DMS79 (cell line): Measurements from ENCODE around the gene DEFB125.
"Not testable (repeated sequence)": the region's sequence is repeated elsewhere in the genome, so short reads cannot be mapped to it uniquely, and the experiment has no call there.

ENCODE experiments used
- DNase-seq: peaks from one replicate; lab custom pipeline; 2025; lab: John Stamatoyannopoulos, UW

Gene DEFB125

GRCh38 chr20:87401-87800, at the start of gene DEFB125:
DEFB125 (plus strand) TSS chr20:87672; CDS start chr20:87710, 38 bp downstream.
- DNase-seq: no peak

DNA sequence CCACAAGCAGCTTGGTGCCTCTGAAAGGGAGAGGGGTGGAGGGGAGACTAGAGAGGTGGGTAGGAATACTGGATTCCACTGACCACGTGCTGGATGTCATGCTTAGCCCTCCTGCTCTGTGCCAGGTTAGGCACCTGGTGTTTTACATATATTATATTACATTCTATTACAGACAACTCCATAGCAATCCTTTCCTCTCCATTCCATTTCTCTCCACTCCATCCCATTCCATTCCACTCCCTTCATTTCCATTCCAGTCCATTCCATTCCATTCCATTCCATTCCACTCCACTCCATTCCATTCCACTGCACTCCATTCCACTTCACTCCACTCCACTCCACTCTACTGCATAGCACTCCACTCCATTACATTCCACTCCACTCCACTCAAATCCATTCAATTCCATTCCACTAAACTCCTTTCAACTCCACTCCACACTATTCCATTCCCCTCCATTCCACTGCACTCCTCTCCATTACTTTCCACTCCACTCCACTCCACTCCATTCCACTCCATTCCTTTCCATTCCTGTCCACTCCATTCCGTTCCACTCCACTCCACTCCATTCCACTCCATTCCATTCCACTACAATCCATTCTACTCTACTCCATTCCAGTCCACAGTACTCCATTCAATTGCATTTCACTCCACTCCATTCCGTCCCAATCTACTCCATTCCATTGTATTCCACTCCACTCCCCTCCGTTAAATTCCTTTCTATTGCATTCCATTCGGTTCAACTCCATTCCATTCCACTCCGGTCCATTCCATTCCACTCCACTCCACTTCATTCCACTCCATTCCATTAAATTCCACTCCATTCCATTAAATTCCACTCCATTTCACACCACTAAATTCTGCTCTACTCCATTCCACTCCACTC, 27.2 kb upstream of the DEFB125 start:
- DNase-seq: no peak

- no peak for DNase-seq
These were observed 26.2 kb upstream of the DEFB125 start for GRCh38 chr20:61230-61629.

DNA sequence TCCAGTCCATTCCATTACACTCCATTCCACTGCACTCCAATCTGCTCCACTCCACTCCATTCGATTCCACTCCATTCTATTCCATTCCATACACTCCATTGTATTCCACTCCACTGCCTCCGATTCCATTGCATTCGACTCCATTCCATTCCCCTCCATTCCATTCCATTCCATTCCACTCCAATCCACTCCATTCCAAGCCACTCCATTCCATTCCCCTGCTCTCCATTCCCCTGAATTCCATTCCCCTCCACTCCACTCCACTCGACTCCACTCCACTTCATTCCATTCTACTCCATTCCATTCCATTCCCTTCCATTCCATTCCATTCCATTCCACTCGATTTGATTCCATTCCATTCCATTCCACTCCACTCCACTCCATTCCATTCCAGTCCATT, 25.7 kb upstream of the DEFB125 start:
- DNase-seq: no peak

- DNase-seq: no peak
These were observed 25.0 kb upstream of the DEFB125 start for GRCh38 chr20:62487-62886.

- no peak for DNase-seq
These were observed 23.4 kb upstream of the DEFB125 start for GRCh38 chr20:64026-64603.

DNA sequence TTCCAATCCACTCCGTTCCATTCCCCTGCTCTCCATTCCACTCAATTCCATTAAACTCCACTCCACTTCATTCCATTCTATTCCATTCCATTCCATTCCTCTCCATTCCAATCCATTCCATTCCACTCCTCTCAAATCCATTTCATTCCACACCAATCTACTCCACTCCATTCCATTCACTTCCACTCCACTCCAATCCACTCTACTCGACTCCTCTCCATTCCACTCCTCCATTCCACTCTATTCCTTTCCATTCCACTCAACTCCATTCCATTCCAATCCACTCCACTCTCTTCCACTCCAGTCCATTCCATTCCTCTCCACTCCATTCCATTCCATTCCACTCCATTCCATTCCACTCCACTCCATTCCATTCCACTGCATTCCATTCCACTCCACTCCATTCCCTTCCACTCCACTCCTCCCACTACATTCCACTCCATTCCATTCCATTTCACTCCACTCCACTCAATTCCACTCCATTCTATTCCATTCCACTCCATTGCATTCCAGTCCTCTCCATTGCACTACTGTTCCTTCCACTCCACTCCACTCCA, 22.6 kb upstream of the DEFB125 start:
- no peak for DNase-seq

- no peak for DNase-seq
These were observed 10.2 kb upstream of the DEFB125 start for GRCh38 chr20:77231-77630.

- DNase-seq: no peak
These were observed 9.1 kb upstream of the DEFB125 start for GRCh38 chr20:78338-78737.

- no peak for DNase-seq
These were observed 7.9 kb upstream of the DEFB125 start for GRCh38 chr20:79565-79964.

DNA sequence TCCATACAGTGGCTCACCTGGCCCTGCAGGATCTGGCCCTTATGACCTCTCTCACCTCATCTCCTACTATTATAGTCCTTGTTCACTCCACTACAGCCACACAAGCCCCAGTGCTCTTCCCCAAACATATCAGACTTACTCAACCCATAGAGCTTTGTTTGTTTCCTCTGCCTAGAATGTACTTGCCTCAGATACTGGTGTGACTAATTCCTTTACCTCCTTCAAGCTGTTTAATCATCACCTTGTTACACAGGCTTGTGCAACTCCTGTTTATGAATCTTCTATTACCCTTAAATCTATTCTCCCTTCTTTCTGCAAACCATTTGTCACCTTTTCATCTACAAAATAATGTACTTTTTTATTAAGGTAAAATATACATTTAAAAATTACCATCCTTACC, 3.2 kb downstream of the DEFB125 start:
- DNase-seq: no peak

- DNase-seq: no peak
These were observed 6.2 kb downstream of the DEFB125 start for GRCh38 chr20:93641-94040.

- DNase-seq: no peak
These were observed 7.7 kb downstream of the DEFB125 start for GRCh38 chr20:95215-95614.

DNA sequence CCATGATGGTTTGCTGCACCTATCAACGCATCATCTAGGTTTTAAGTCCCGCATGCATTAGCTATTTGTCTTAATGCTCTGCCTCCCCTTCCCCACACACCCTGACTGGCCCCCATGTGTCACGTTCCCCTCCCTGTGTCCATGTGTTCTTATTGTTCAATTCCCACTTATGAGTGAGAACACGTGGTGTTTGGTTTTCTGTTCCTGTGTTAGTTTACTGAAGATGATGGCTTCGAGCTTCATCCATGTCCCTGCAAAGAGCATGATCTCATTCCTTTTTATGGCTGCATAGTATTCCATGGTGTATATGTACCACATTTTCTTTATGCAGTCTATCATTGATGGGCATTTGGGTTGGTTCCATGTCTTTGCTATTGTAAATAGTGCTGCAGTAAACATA, 10.2 kb downstream of the DEFB125 start:
- not testable (repeated sequence) for DNase-seq

GRCh38 chr20:101975-102374, 14.5 kb downstream of the DEFB125 start:
- DNase-seq: no peak

DNA sequence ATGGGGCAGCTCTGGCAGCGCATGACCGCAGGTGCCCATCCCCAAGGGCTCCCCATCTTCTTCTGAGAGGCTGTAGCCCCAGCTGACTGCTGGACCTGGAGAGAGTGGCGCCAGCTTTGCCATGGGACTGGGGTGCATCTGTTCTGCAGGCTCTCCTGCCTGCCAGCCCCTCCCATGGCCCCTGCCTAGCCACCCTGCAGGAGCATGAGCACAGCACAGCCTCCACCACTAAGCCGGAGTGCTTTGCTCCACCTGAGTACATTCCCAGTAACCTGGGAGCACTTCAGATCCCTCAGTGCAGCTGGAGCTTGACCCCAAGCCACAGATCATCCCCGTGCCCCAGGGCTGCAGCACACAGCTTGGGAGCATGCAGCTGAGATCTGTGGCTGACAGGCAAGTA, 16.0 kb downstream of the DEFB125 start:
- DNase-seq: no peak

DNA sequence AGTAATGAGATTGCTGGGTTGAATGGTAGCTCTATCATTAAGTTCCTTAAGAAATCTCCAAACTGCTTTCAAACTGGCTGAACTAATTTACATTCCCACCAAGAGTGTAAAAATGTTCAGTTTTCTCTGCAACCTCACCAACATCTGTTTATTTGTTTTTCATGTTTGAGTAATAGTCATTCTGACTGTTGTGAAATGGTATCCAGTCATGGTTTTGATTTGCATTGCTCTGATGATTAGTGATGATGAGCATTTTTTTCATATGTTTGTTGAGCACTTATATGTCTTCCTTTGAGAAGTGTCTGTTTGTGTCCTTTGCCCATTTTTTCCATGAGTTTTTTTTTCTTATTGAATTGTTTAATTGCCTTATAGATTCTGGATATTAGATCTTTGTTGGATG, 24.9 kb downstream of the DEFB125 start:
- DNase-seq: no peak

- DNase-seq: no peak
These were observed 30.0 kb downstream of the DEFB125 start for GRCh38 chr20:117518-117917.

DNA sequence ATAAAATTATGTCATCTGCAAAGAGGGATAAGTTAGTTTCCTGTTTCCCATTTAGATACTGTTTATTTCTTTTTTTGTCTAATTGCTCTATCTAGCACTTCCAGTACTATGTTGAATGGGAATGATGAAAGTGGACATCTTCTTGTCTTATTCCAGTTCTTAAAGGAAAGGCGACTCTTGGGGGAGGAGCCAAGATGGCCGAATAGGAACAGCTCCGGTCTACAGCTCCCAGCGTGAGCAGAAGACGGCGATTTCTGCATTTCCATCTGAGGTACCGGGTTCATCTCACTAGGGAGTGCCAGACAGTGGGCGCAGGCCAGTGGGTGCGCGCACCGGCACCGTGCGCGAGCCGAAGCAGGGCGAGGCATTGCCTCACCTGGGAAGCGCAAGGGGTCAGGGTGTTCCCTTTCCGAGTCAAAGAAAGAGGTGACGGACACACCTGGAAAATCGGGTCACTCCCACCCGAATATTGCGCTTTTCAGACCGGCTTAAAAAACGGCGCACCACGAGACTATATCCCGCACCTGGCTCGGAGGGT, 42.4 kb downstream of the DEFB125 start:
- not testable (repeated sequence) for DNase-seq

DNA sequence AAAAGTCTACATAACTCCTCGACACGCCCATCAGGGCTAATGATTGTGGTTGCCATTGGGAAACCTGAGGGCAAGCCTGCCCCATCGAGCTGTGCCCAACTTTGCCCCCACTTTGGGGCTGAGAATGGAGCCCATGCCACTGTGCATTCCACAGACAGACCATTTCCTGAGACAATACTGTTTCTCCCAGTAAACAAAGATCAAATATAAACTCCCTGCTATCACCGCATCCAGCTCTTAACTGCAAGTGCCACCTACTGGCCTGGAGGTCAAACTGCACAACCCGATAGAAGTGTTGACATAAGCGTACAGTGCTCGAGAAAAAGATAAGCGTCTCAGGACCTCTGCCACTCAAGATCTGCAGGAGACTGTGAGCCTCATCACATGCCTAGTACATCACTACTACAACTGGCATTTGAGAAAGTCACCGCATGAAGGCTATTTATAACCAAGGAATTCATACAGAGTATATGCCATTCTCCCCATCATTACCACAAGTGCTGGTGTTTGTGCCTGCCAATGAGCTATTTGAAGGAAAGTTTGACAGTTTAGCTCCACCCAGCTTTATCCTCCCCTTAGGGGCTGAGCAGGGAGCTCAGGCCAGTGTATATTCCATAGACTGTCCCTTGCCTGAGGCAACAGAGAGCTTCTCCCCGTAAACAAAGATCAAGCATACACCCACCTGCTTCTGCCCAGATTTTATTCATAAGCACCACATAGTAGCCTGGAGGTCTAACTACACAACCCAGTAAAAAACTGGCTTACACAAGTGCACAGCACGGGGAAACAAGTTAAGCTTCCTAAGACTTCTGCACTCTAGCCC, 50.4 kb downstream of the DEFB125 start:
- DNase-seq: no peak

DNA sequence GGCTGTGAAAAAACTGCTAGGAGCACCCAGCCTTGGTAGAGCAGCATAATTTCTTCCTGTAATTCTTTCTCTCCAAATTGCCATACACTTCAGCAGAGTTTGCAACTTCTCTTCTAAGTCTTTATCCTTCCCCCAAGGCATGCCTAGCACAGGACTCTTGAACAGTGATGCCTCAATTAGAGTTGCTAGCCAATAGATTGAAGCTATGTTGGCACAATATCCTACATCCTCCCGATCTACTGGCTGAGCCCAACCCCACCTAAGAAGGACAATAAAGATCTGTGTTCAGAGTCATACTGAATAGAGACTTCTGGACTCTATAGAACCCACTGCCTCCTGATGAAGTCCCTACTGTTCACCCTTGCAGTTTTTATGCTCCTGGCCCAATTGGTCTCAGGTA, 54.8 kb downstream of the DEFB125 start, which contains the start of gene DEFB126:
DEFB126 (plus strand) TSS at position 301 of the 400 bp plus-strand sequence; CDS start at position 340, 39 bp downstream.
- no peak for DNase-seq

DNA sequence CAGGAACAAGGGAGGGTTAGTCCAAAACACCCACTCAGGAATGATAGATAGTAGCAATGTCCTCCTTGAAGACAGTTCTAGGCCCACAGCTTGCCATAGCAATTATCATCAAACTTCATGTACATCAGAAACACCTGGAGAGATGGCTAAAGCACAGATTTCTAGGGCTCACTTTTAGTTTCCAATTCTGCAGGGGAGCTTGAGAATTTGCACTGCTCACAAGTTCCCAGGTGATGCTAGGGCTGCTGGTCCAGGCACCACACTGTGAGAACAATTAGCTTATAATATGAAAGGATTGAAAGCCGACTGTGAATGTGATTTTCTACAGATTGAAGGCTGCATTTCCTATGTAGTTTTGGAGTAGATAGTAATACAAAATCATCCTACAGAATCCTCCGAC, 58.4 kb downstream of the DEFB125 start:
- DNase-seq: no peak
